LoVo (cell line): ENCODE results near the gene OTC.

ENCODE experiments used
- DNase-seq: peaks from one replicate; pipeline ENCODE4 v3.0.0-alpha.2; 2016; ENCODE audit warnings: low spot score

Gene OTC

DNA sequence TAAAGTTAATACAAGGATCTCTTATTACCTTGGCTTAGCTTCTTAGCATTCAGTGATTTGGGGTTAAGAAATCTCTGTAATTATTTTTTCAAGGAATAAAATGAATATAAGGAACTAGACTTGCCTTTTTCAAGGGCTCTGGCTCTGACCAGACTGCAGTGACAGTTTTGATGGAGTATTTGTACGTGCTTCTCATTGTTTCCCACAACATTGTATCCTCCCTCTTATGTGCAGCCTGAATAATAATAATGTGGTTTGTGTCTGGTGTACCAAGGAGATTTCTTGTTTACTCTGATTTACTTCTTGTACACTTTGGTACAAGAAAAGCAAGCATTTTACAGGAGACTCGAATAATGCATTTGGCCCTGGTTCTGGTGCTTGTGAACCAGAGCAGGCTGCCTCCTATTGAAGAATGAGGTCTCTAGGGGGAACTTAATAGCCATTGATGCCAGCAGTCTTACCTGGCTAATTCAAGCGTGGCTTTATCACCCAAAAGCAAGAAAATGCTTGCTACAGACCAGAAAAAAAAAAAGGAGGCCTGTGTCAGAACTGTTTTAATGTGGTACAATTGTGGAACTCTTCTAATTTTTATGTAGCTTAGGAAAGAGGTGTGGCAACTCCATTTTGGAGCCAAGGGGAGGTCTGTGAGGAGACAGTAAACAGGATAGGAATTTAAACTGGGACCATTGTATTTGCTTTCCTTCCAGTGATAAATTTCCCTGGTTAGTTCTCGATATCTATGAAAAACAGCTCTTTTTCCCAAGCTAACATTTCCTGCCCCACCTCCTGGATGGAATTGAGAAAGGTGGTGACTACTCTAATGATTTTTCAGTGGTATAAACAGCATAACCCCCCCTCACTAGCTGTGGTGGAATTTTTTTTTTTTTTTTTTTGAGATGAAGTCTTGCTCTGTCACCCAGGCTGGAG, 5.6 kb downstream of the OTC start:
- DNase-seq, result no peak

DNA sequence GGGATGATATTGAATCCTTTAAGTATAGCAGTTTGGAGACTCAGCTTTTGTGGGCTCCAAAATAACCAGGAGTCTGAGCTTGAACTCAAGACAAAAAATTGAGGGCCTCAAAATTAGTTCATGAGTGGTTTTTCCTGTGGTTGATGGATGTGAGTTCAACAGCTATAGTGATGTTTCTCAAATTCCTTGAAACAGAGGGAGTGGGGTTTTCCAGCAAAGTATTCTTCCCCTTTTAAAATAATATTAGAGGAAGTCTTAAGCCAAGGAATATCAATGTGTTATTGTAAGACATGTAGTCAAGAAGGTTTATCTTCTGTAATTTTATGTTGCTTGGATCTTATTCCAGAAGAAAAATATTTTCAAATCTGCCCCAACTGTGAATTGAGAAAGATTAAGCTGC, 10.6 kb downstream of the OTC start:
- DNase-seq, result no peak

DNA sequence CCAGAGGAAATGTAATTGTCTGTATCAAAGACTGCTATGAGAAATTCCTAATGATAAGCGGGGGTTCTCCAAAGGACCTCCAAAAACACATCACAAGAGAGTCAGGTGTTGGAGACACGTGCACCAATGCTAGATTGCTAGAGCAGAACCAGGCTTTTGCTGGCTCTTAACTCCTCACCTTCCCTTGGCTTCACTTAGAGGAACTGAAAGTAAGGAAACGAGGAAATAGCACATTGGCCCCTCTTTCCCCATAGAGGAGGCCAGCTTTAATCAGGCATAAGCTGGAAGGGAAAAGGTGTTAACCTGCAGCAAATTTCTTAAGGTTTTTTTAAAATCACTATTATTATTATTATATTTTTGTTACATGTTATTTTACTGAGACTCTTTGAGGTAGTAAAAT, 13.6 kb downstream of the OTC start:
- DNase-seq, result no peak

GRCh38 chrX:38368774-38369173, 16.4 kb downstream of the OTC start:
- DNase-seq, result no peak

GRCh38 chrX:38371641-38372040, 19.2 kb downstream of the OTC start:
- DNase-seq, result no peak

GRCh38 chrX:38374431-38374830, 22.0 kb downstream of the OTC start:
- DNase-seq, result no peak

- no peak for DNase-seq
Measured at GRCh38 chrX:38375891-38376290, 23.5 kb downstream of the OTC start.

GRCh38 chrX:38376747-38377146, 24.3 kb downstream of the OTC start:
- no peak for DNase-seq

- no peak for DNase-seq
Measured at GRCh38 chrX:38379088-38379487, 26.7 kb downstream of the OTC start.

DNA sequence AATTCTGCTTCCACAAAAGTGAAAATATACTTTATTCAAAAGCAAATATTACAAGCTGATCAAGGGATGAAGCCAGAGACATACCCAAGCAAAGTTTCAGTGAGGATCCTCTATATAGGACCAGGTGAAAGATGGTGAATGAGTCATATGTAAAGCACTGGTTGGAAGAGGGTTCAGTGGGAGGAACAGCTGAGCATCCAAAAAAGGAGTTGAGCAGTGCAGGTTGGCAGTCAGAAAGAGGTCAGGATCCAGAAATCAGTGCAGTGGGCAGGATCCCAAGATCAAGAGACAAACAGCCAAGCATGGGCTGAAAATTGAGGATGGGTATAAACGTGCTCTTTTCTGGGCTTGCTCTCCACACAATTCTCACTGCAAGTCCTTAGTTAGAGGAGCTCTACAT, 30.3 kb downstream of the OTC start:
- DNase-seq, result no peak

DNA sequence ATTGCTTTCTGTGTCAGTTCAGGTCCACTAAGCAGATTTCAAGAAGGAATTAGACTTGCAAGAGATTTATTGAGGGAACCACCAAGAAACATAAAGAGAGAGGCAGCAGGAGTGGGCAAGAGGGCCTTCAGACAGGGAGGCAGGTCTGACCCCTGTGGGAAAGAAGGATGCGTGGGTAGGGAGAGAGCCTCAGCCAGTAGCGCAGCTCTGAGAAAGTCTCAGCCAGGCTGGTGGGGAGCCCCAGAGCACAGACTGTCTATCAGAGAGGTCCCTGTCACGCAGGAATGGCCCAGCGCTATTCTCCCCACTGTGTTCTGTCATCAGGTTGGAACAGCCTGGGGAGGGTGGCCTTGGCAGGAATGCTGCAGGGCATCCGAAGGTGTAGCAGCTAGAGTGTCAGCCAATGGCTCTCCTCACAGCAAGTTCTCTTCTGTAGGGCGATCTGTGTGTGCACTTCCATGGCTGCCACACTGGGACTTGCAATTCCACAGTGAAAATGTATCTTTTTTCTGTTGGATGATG, 48.0 kb downstream of the OTC start:
- no peak for DNase-seq

DNA sequence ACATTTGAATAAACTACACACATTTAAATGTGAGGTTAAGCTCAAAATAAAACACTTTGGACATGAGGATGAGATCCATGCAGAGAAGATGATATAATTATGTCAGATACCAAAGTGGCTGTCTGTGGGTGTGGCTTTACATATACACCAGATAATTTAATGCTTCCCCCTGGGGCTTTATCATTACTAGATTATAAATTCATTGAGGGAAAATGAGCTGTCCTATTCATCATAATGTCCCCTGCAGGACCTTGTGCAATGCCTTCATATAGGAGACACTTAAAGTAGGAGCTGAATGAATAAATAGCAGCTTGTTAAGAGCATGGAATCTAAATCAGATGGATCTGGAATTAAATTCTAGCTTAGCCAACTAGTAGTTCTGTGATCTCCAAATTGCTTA, 49.7 kb downstream of the OTC start:
- DNase-seq, result no peak

DNA sequence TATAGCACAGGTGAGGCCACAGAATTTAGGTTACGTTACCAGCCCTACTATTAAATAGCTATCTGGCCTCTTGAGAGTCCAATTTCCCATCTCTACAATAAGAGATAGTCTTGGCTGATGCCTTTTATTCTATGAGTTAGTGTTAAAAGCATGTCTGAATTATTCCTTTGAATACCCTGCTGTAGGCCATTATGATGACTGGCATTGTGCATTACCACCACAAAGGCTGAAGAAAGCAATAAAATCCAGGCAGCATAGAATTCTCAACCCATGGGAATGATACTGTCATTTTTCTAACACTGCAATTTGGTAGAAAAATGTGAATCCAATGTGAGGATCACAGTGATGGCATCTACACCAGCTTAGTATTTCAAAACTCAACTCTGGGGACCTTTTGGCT, 51.4 kb downstream of the OTC start:
- DNase-seq, result no peak

- DNase-seq, result no peak
Measured at GRCh38 chrX:38407126-38407525, 54.7 kb downstream of the OTC start.

DNA sequence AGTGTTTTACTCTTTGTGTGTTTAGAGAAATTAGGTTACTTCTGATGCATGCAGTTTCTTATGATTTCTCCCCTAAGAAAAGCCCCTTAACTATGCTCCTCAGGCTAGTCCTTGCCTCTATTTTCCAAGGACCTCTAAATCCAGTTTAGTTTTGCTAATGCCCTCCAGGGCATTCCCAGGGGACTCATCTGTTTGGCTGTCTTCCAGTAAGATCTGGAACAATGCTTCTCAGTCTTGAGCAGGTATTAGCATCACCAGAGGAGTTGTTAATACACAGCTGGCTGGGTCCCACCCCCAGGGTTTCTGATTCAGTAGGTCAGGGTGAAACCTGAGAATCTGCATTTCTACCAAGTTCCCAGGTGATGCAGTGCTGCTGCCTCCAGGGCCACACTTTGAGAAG, 56.9 kb downstream of the OTC start:
- DNase-seq, result no peak

DNA sequence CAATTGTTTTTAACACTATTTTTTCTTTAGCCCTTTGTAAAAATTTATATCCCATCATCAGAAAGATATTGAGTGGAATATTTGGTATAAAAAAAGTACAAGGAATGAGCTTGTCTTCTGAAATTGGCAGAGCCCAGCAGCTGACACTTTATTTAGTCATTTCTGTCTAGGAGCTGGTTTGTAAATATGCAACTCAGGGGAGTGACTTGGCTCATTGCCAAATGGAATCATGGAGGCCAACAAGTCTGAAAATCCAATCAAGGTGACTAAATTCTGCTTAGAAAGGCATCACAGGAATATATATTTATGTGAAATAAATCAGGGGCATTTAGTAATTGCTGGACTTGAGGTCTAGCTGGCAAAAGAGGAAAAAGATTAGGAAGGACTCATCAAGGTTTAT, 74.4 kb downstream of the OTC start:
- no peak for DNase-seq

DNA sequence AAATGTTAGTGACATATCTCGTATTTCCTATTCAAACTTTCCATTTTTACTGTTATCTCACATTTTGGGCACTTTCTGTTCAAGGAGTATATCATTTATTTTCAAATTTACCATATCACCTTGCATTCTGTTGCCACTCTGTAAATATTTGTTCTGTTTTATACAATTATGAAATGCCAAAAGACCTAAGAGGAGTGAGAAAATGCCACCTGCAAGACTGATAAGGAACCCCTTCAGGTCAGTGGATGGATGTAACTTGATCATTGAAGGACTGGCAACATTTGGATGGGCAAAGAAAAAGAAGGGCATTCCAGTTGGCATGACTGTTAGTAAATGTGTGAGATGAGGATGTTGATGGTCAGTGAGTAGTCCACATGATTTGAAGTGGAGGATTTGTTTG, 79.1 kb downstream of the OTC start:
- no peak for DNase-seq

DNA sequence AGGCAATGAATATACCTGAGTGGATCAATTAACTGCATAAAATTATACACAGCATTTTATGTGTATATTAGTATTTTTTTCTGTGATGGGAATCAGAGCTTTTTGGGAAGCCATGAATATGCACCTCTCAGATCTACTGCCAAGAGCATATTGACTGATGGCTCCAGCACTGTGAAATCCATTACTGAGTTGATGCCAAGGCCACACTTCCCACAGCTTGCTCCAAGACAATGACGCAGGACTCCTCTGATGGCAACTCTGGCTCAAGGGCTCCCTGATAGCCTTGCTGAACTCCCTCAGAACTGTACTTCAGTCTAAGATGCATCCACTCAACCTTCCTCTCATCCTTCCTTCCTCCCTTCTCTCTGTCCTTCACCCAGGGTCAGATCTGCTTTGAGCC, 82.7 kb downstream of the OTC start:
- no peak for DNase-seq

GRCh38 chrX:38437093-38437492, 84.7 kb downstream of the OTC start:
- no peak for DNase-seq

GRCh38 chrX:38438321-38438720, 85.9 kb downstream of the OTC start:
- DNase-seq, result no peak

GRCh38 chrX:38452603-38453002, 100.2 kb downstream of the OTC start:
- DNase-seq, result no peak

DNA sequence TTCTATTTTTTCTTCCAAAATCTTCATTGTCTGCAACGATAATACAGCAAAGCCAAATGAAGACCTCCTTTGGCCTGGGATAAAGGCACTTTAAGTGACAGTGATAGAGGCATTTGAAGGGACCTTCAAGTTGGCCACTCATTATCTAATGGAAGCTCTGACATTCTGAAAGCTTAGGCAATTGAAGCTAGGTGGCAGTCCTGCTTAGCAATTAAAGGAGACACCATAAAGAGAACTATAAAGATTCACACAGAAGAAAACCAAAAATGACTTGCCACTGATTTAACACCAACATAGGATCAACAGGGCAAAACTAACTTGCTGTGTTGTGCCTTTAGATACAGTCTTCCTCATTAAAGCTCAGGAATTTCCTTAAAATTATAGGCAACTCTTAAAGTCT, 105.7 kb downstream of the OTC start:
- DNase-seq, result peak; percentile 0

DNA sequence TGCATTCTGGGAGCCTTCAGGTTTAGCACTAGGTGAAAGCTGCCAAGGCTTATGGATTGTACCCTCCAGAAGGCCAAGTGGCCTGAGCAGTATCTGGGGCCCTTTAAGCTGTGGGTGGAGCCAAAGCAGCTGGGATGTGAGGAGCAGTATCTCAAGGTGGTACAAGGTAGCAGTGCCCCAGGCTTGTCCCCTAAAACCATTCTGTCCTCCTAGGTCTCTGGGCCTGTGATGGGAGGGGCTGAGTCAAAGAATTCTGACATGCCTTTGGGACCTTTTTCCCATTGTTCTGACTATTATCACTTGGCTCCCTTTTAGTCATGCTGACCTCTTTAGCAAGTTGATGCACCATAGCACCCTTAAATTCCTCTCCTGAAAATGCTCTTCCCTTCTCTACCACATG, 109.9 kb downstream of the OTC start:
- no peak for DNase-seq

- DNase-seq, result no peak
Measured at GRCh38 chrX:38465686-38466085, 113.3 kb downstream of the OTC start.
